Suprapubic skin (tissue), 4 donors: ENCODE results near the gene OR2D3.

Source experiments
- EP300 ChIP-seq: sonication (generic); formaldehyde crosslinking; IDR thresholded peaks from one replicate; pipeline ENCODE4 v1.6.1; 2017; ENCODE audit warnings: antibody characterized with exemption
- POLR2A ChIP-seq, 2 donors: fragments of 450-650 bp; IDR thresholded peaks; one replicate each; pipeline ENCODE4 v1.6.1; 2017; ENCODE audit warnings: antibody characterized with exemption in 2 of 2, mild to moderate bottlenecking in 2 of 2, moderate library complexity in 2 of 2
- POLR2AphosphoS5 ChIP-seq, 3 donors: sonication (generic); formaldehyde crosslinking; IDR thresholded peaks; one replicate each; pipeline ENCODE4 v1.6.1; 2017; ENCODE audit warnings: antibody characterized with exemption in 3 of 3
- TF ChIP-seq, protein P1 (sequence below), 2 donors: fragments of 200-600 bp in 1 of 2; fragments of 450-650 bp in 1 of 2; sonication (generic) in 1 of 2; IDR thresholded peaks; one replicate each; pipeline ENCODE4 v1.5.1; 2016 to 2019; ENCODE audit warnings: antibody characterized with exemption in 2 of 2, mild to moderate bottlenecking in 1 of 2, moderate library complexity in 1 of 2

DNA sequence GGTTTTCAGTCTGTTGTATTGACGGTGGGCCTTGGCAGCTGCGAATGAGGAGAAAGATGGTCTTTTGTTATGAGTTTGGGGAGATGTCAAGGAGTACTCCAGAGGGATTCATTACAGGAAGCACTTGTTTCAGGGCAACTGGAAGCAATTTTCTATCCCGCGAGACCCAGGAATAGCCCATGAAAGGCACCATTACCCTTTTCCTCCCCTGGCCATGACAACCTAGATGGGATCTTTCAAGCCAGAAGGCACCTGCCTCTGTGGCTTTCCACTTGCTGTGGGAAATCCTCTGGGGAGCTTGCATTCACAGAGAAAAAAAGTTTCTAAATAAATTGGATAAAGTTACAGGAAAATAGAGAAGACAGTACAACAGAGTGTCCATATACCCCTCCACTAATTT is 8.1 kb downstream of the OR2D3 start:
- no peak for TF ChIP-seq POLR2A (IDR thresholded peaks at IDR 0.05)
- TF ChIP-seq, protein P1, sequence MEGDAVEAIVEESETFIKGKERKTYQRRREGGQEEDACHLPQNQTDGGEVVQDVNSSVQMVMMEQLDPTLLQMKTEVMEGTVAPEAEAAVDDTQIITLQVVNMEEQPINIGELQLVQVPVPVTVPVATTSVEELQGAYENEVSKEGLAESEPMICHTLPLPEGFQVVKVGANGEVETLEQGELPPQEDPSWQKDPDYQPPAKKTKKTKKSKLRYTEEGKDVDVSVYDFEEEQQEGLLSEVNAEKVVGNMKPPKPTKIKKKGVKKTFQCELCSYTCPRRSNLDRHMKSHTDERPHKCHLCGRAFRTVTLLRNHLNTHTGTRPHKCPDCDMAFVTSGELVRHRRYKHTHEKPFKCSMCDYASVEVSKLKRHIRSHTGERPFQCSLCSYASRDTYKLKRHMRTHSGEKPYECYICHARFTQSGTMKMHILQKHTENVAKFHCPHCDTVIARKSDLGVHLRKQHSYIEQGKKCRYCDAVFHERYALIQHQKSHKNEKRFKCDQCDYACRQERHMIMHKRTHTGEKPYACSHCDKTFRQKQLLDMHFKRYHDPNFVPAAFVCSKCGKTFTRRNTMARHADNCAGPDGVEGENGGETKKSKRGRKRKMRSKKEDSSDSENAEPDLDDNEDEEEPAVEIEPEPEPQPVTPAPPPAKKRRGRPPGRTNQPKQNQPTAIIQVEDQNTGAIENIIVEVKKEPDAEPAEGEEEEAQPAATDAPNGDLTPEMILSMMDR (IDR thresholded peaks at IDR 0.05), result no peak
- no peak for TF ChIP-seq POLR2AphosphoS5 (IDR thresholded peaks at IDR 0.05)
- no peak for TF ChIP-seq EP300
